Glutamatergic neuron (in vitro differentiated cells): ENCODE measurements around the gene CRABP1. TPM values are rescaled to one million over a fixed set of nuclear protein-coding genes. Genes with fewer than 3 reads are reported as not detected.

Experiments used
- DNase-seq: peaks from one replicate; pipeline ENCODE4 v3.0.0; 2022
- H3K27ac Mint-ChIP-seq: one replicate; pipeline ENCODE4 v1.8.0; 2020; ENCODE audit warnings: mild to moderate bottlenecking, mixed read lengths, inconsistent platforms; ENCODE audit not compliant: unreplicated experiment
- H3K27me3 Mint-ChIP-seq: one replicate; pipeline ENCODE4 v1.8.0; 2020; ENCODE audit warnings: mild to moderate bottlenecking, moderate library complexity, mixed read lengths, inconsistent platforms; ENCODE audit not compliant: unreplicated experiment
- H3K36me3 Mint-ChIP-seq: one replicate; pipeline ENCODE4 v1.8.0; 2020; ENCODE audit warnings: mild to moderate bottlenecking, mixed read lengths, inconsistent platforms; ENCODE audit not compliant: unreplicated experiment
- H3K4me1 Mint-ChIP-seq: one replicate; pipeline ENCODE4 v1.8.0; 2020; ENCODE audit warnings: mild to moderate bottlenecking, low read depth, mixed read lengths, inconsistent platforms; ENCODE audit not compliant: unreplicated experiment
- H3K4me3 Mint-ChIP-seq: one replicate; pipeline ENCODE4 v1.8.0; 2020; ENCODE audit warnings: mild to moderate bottlenecking, mixed read lengths, inconsistent platforms; ENCODE audit not compliant: unreplicated experiment
- H3K9me3 Mint-ChIP-seq: one replicate; pipeline ENCODE4 v1.8.0; 2020; ENCODE audit warnings: mild to moderate bottlenecking, moderate library complexity, mixed read lengths, inconsistent platforms; ENCODE audit not compliant: unreplicated experiment
- CTCF ChIP-seq: fragments of 200-600 bp; sonication (generic); IDR thresholded peaks from one replicate; pipeline ENCODE4 v1.5.0; 2021; ENCODE audit not compliant: partially characterized antibody, unreplicated experiment
- total RNA-seq: library from RNA; stranded (reverse); fragmentation: NEBNext Ultra II Directional; extraction: Animal tissue kit (Norgen Biotek cat#: 25700); gene quantifications from one replicate; pipeline ENCODE4 v1.2.1, GENCODE V29; 2021; ENCODE audit not compliant: unreplicated experiment

Gene CRABP1
- total RNA-seq, 1 donor from 2014 or later: 314 TPM

GRCh38 chr15:78335985-78336384 is 4.2 kb upstream of the CRABP1 start:
- Mint-ChIP-seq H3K4me3 (no peak overlapping the region), H3K27me3 (peaks cover 10% of the 10 kb centered on the region), H3K27ac (no peak overlapping the region), H3K4me1 (peaks cover 7% of the 10 kb centered on the region), H3K9me3 (peaks cover 11% of the 10 kb centered on the region), H3K36me3 (peaks cover 7% of the 10 kb centered on the region)
- TF ChIP-seq CTCF: no peak
- no peak for DNase-seq

- Mint-ChIP-seq H3K36me3 (peaks cover 7% of the 10 kb centered on the region), H3K9me3 (peaks cover 5% of the 10 kb centered on the region), H3K27ac (no peak overlapping the region), H3K27me3 (peaks cover 11% of the 10 kb centered on the region), H3K4me1 (peaks cover 15% of the 10 kb centered on the region), H3K4me3 (peak overlapping the region; percentile 71)
- TF ChIP-seq CTCF: no peak
- no peak for DNase-seq
These were observed 1.4 kb upstream of the CRABP1 start for GRCh38 chr15:78338781-78339180.

GRCh38 chr15:78339559-78339958 is 594 bp upstream of the CRABP1 start:
- H3K4me3 Mint-ChIP-seq: peak overlapping the region; percentile 71
- no peak overlapping the region for H3K27ac Mint-ChIP-seq
- H3K4me1 Mint-ChIP-seq: peaks cover 16% of the 10 kb centered on the region

GRCh38 chr15:78341057-78341987 is 1.2 kb downstream of the CRABP1 start:
- Mint-ChIP-seq H3K4me1 (peaks cover 24% of the 10 kb centered on the region), H3K9me3 (peaks cover 5% of the 10 kb centered on the region), H3K27me3 (peaks cover 11% of the 10 kb centered on the region), H3K36me3 (peaks cover 7% of the 10 kb centered on the region), H3K27ac (no peak overlapping the region), H3K4me3 (peak overlapping the region; percentile 76)
- no peak for TF ChIP-seq CTCF
- peak; percentile 58 for DNase-seq

More at GRCh38 chr15:78339559-78339958, 594 bp upstream of the CRABP1 start:
- H3K27me3 Mint-ChIP-seq: peaks cover 11% of the 10 kb centered on the region
- no peak for DNase-seq
- H3K36me3 Mint-ChIP-seq: peaks cover 7% of the 10 kb centered on the region
- peaks cover 5% of the 10 kb centered on the region for H3K9me3 Mint-ChIP-seq
- TF ChIP-seq CTCF: no peak

- no peak for TF ChIP-seq CTCF
- H3K9me3 Mint-ChIP-seq: peaks cover 5% of the 10 kb centered on the region
- H3K27ac Mint-ChIP-seq: peak overlapping the region; percentile 78
- H3K36me3 Mint-ChIP-seq: peaks cover 7% of the 10 kb centered on the region
- peaks cover 11% of the 10 kb centered on the region for H3K27me3 Mint-ChIP-seq
- no peak for DNase-seq
- peak overlapping the region; percentile 76 for H3K4me3 Mint-ChIP-seq
- H3K4me1 Mint-ChIP-seq: peaks cover 27% of the 10 kb centered on the region
These were observed 1.9 kb downstream of the CRABP1 start for GRCh38 chr15:78342021-78342420.
